Measurements from ENCODE around the gene TMEM92.
A peak's percentile ranks its signal among the peaks of the same experiment; 100 is the strongest.
"Not testable (repeated sequence)": the region's sequence is repeated elsewhere in the genome, so short reads cannot be mapped to it uniquely, and the experiment has no call there.

Gene TMEM92

GRCh38 chr17:50295021-50295420 lies 20.8 kb downstream of the TMEM92 start:
- POLR2A ChIA-PET: no interaction called here
- CTCF ChIA-PET: interaction anchor here (0.8 to 24.0 kb wide), 13 partner anchors 14 to 202 kb away, joined by 3 to 324 read pairs (median 5); partner anchors contain the start of gene COL1A1
- no peak for DNase-seq (ENCODE audit: extremely low spot score)
- TF ChIP-seq CTCF (IDR thresholded peaks at IDR 0.05; ENCODE audit: control extremely low read depth, extremely low read depth, low read depth, missing control alignments): no peak

DNA sequence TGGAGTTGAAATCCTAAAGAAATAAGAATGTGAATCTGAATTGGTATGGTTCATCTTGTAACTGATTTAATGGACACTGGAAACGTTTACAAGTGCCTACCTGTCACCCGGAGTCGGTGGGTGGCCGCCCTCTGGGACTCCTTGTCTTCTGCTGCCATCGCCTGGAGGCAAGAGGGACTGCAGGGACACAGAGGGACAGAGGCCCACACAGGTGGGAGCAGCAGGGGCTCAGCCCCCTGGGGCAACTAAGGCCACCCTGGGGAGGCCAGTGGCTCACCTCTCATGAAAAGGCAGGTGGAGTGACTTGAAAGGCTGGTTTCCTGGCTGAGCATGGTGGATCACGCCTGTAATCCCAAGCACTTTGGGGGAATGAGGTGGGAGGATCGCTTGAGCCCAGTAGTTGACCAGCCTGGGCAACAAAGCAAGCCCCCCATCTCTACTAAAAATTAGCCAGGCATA lies 23.2 kb downstream of the TMEM92 start:
- peak; percentile 98 for TF ChIP-seq CTCF (IDR thresholded peaks at IDR 0.05; ENCODE audit: control extremely low read depth, extremely low read depth, low read depth, missing control alignments)
- ChIA-PET CTCF (interaction anchor here (0.9 to 24.0 kb wide), 38 partner anchors 9 to 210 kb away, joined by 3 to 324 read pairs (median 5); partner anchors contain the start of genes COL1A1, LRRC59, SGCA and TMEM92), POLR2A (interaction anchor here (0.6 kb wide), 1 partner anchor 100 kb away, joined by 5 read pairs; no protein-coding TSS in a partner anchor)
- peak; percentile 82 for DNase-seq (ENCODE audit: extremely low spot score)

GRCh38 chr17:50298018-50298417 lies 23.8 kb downstream of the TMEM92 start:
- no peak for DNase-seq (ENCODE audit: extremely low spot score)
- ChIA-PET CTCF (interaction anchor here (0.9 to 24.0 kb wide), 27 partner anchors 8 to 210 kb away, joined by 3 to 324 read pairs (median 7); partner anchors contain the start of genes COL1A1, SGCA and TMEM92), POLR2A (interaction anchor here (0.6 kb wide), 1 partner anchor 101 kb away, joined by 5 read pairs; no protein-coding TSS in a partner anchor)
- TF ChIP-seq CTCF (IDR thresholded peaks at IDR 0.05; ENCODE audit: control extremely low read depth, extremely low read depth, low read depth, missing control alignments): no peak

GRCh38 chr17:50299776-50300175 lies 25.5 kb downstream of the TMEM92 start:
- POLR2A ChIA-PET: no interaction called here
- no peak for DNase-seq (ENCODE audit: extremely low spot score)
- no peak for TF ChIP-seq CTCF (IDR thresholded peaks at IDR 0.05; ENCODE audit: control extremely low read depth, extremely low read depth, low read depth, missing control alignments)
- CTCF ChIA-PET: interaction anchor here (0.9 to 24.0 kb wide), 8 partner anchors 28 to 212 kb away, joined by 3 to 324 read pairs (median 3); partner anchors contain the start of gene COL1A1

GRCh38 chr17:50300824-50301223 lies 26.6 kb downstream of the TMEM92 start:
- CTCF ChIA-PET: interaction anchor here (0.9 to 24.0 kb wide), 5 partner anchors 29 to 123 kb away, joined by 3 to 324 read pairs (median 3); partner anchors contain the start of gene COL1A1
- POLR2A ChIA-PET; DNase-seq (ENCODE audit: extremely low spot score): not testable (repeated sequence)

- POLR2A ChIA-PET: no interaction called here
- CTCF ChIA-PET: interaction anchor here (0.9 to 24.0 kb wide), 3 partner anchors 99 to 207 kb away, joined by 3 to 324 read pairs (median 3); partner anchors contain the start of gene COL1A1
- TF ChIP-seq CTCF (IDR thresholded peaks at IDR 0.05; ENCODE audit: control extremely low read depth, extremely low read depth, low read depth, missing control alignments): no peak
- DNase-seq (ENCODE audit: extremely low spot score): no peak
These were observed 27.8 kb downstream of the TMEM92 start for GRCh38 chr17:50301891-50302584.

GRCh38 chr17:50303051-50303450 lies 28.8 kb downstream of the TMEM92 start:
- CTCF ChIA-PET: interaction anchor here (24.0 kb wide), 1 partner anchor 100 kb away, joined by 324 read pairs; the partner anchor contains the start of gene COL1A1

More at GRCh38 chr17:50303051-50303450, 28.8 kb downstream of the TMEM92 start:
- TF ChIP-seq CTCF (IDR thresholded peaks at IDR 0.05; ENCODE audit: control extremely low read depth, extremely low read depth, low read depth, missing control alignments): no peak
- POLR2A ChIA-PET: no interaction called here
- no peak for DNase-seq (ENCODE audit: extremely low spot score)
